ENCODE data around the gene PRR36. TPM values are rescaled to one million over a fixed set of nuclear protein-coding genes. Genes with fewer than 3 reads are reported as not detected.

Gene PRR36
- total RNA-seq, 1 experiment from 2014 or later, result 3.3 TPM

GRCh38 chr19:7845390-7846154 lies 28.6 kb downstream of the PRR36 start:
- H3K27ac ChIP-seq (ENCODE audit: low read depth, low read length, poor library complexity, severe bottlenecking), result no peak overlapping the region
- no peaks in the 10 kb centered on the region for H3K9me3 ChIP-seq (ENCODE audit: low read depth, low read length, poor library complexity, severe bottlenecking)
- no peaks in the 10 kb centered on the region for H3K27me3 ChIP-seq (replicated peaks; ENCODE audit: insufficient read depth, low read depth, low read length, poor library complexity)
- ChIA-PET POLR2A (ENCODE audit: low non-redundant PET) (no interaction called here), CTCF (interaction anchor here (0.5 kb wide), 1 partner anchor 56 kb away, joined by 4 read pairs; no protein-coding TSS in a partner anchor)
- no peak overlapping the region for H3K4me3 ChIP-seq (ENCODE audit: low read depth, low read length, poor library complexity, severe bottlenecking)
- BruUV-seq (replicated peaks), result no TSS peak
- no peaks in the 10 kb centered on the region for H3K36me3 ChIP-seq (ENCODE audit: insufficient read depth, low read length, poor library complexity, severe bottlenecking)
- TF ChIP-seq EZH2 (IDR thresholded peaks at IDR 0.05; ENCODE audit: borderline replicate concordance, low read depth, low read length, poor library complexity, severe bottlenecking) (no peak), CTCF (conservative IDR thresholded peaks at IDR 0.05; ENCODE audit: low read depth, low read length) (no peak)
- H3K4me1 ChIP-seq (ENCODE audit: insufficient read depth, low read length, poor library complexity, severe bottlenecking), result no peaks in the 10 kb centered on the region
- intact Hi-C loops (cut with micrococcal nuclease; ENCODE audit: unreplicated experiment), result no loop called here
- no peak for DNase-seq (ENCODE audit: low spot score)

GRCh38 chr19:7844951-7845350 lies 29.2 kb downstream of the PRR36 start:
- intact Hi-C loops (cut with micrococcal nuclease; ENCODE audit: unreplicated experiment), result no loop called here
- Histone ChIP-seq H3K36me3 (ENCODE audit: insufficient read depth, low read length, poor library complexity, severe bottlenecking) (no peaks in the 10 kb centered on the region), H3K27ac (ENCODE audit: low read depth, low read length, poor library complexity, severe bottlenecking) (no peak overlapping the region), H3K4me1 (ENCODE audit: insufficient read depth, low read length, poor library complexity, severe bottlenecking) (no peaks in the 10 kb centered on the region), H3K27me3 (replicated peaks; ENCODE audit: insufficient read depth, low read depth, low read length, poor library complexity) (no peaks in the 10 kb centered on the region), H3K9me3 (ENCODE audit: low read depth, low read length, poor library complexity, severe bottlenecking) (no peaks in the 10 kb centered on the region), H3K4me3 (ENCODE audit: low read depth, low read length, poor library complexity, severe bottlenecking) (no peak overlapping the region)
- CTCF ChIA-PET, result no interaction called here
- DNase-seq (ENCODE audit: low spot score), result no peak
- BruUV-seq (replicated peaks), result no TSS peak
- TF ChIP-seq EZH2 (IDR thresholded peaks at IDR 0.05; ENCODE audit: borderline replicate concordance, low read depth, low read length, poor library complexity, severe bottlenecking) (no peak), CTCF (conservative IDR thresholded peaks at IDR 0.05; ENCODE audit: low read depth, low read length) (no peak)
- POLR2A ChIA-PET (ENCODE audit: low non-redundant PET), result no interaction called here

DNA sequence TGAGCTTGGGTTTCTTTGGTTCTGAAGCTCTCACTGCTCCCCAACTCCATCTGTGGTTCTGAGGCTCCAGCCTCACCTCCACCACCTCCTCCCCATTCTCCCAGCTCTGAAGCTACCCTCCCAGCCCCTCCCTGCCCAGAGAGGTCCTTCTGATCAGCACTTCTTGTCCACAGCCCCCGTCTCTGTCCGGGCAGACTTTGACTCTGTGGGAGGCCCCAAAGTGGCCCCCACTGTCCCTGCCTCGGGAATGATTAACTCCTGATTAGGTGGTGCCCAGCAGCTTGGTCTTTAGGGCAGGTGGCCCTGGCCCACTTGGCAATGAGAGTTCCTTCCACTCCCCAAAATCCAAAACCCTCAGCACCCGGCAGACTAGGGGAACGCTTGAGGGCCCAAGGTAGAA lies 29.8 kb downstream of the PRR36 start:
- ChIA-PET POLR2A (ENCODE audit: low non-redundant PET) (no interaction called here), CTCF (no interaction called here)
- intact Hi-C loops (cut with micrococcal nuclease; ENCODE audit: unreplicated experiment), result no loop called here
- no peak overlapping the region for H3K4me3 ChIP-seq (ENCODE audit: low read depth, low read length, poor library complexity, severe bottlenecking)
- H3K4me1 ChIP-seq (ENCODE audit: insufficient read depth, low read length, poor library complexity, severe bottlenecking), result no peaks in the 10 kb centered on the region
- H3K9me3 ChIP-seq (ENCODE audit: low read depth, low read length, poor library complexity, severe bottlenecking), result no peaks in the 10 kb centered on the region
- no peaks in the 10 kb centered on the region for H3K36me3 ChIP-seq (ENCODE audit: insufficient read depth, low read length, poor library complexity, severe bottlenecking)
- BruUV-seq (replicated peaks), result no TSS peak
- no peak for TF ChIP-seq CTCF (conservative IDR thresholded peaks at IDR 0.05; ENCODE audit: low read depth, low read length)
- no peak overlapping the region for H3K27ac ChIP-seq (ENCODE audit: low read depth, low read length, poor library complexity, severe bottlenecking)
- no peak for DNase-seq (ENCODE audit: low spot score)
- no peaks in the 10 kb centered on the region for H3K27me3 ChIP-seq (replicated peaks; ENCODE audit: insufficient read depth, low read depth, low read length, poor library complexity)

Measured in A673 (cell line).